BJ (cell line): ENCODE measurements around the gene ZNF521. TPM values are rescaled to one million over a fixed set of nuclear protein-coding genes. Genes with fewer than 3 reads are reported as not detected.

Source experiments
- CTCF ChIA-PET: fragments of 350-600 bp; formaldehyde crosslinking; extraction: SDS; loops from one replicate; lab custom pipeline; 2021; ENCODE audit warnings: antibody characterized with exemption, inconsistent platforms; lab: Yijun Ruan, JAX
- POLR2A ChIA-PET: fragments of 300-600 bp; sonication (Branson Sonifier 250); formaldehyde crosslinking; extraction: SDS; loops from one replicate; lab custom pipeline; 2021; ENCODE audit warnings: antibody characterized with exemption; lab: Charles Lee
- DNase-seq: peaks from one replicate; pipeline ENCODE4 v3.0.0-alpha.2; 2011; ENCODE audit warnings: low read depth
- H3K27me3 ChIP-seq: 2 replicates; pipeline ENCODE4 v1.6.0; 2011; ENCODE audit warnings: low read length; ENCODE audit not compliant: control insufficient read depth, insufficient read depth
- H3K36me3 ChIP-seq: 2 replicates; pipeline ENCODE4 v1.5.1; 2011; ENCODE audit warnings: low read length; ENCODE audit not compliant: control insufficient read depth, insufficient read depth
- H3K4me3 ChIP-seq: 2 replicates; pipeline ENCODE4 v1.5.1; 2011; ENCODE audit warnings: low read depth, mild to moderate bottlenecking, control low read depth, low read length
- polyA plus RNA-seq: library from polyadenylated mRNA; depleted of rRNA; stranded (reverse); fragments of >200 nt; gene quantifications from 2 replicates; pipeline ENCODE4 v1.2.3, GENCODE V29; 2011
- TF ChIP-seq, protein P1 (sequence below): IDR thresholded peaks from 2 replicates; pipeline ENCODE4 v1.5.1; 2011; ENCODE audit warnings: low read depth, mild to moderate bottlenecking, control low read depth, inconsistent platforms, low read length, moderate library complexity; ENCODE audit not compliant: insufficient read depth

ZNF521 gene
- polyA plus RNA-seq, 1 experiment, result 29.3 TPM

DNA sequence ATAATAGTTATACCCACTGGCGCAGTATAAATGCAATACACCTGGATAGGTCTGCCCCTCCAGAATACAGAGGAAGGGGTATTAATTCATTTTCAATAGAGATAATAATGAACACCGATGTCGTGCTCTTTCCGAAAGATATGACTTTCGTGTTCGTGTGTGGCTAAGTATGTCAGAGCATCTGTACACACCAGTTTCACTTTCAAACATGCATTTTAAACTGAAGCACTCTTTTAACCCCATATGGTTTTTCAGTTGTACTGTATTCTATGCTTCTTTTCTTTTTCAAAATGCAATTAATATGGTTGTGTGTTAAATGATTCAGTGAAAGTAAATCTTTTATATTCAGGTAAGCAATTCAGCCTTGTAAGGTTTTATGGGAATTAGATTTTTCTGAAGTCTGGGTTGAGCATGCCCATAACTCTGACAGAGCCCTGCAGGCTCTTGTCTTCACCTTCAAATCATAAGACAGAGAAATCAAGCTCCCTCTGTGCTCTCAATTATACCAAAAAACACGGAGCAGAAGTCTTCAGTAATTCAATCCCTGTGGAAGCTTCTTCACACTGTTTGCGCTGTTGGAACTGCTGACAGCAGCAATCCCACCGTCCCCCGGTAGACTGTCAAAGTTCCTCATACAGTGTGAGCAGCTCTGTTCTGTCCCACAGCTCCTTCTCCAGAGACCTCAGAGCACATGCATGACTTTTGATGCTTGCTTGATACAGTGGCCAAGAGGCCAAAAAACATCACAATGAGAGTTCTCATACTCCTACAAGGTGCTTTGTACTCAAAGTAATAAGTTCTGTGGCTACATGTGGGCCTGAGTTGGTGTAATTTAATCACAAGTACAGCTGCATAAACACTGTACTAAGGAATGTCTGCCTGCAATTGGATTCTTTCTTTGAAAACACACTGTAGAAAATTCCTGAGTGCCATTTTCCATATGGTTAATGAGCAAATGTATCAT is 186.8 kb downstream of the ZNF521 start:
- TF ChIP-seq, protein P1, sequence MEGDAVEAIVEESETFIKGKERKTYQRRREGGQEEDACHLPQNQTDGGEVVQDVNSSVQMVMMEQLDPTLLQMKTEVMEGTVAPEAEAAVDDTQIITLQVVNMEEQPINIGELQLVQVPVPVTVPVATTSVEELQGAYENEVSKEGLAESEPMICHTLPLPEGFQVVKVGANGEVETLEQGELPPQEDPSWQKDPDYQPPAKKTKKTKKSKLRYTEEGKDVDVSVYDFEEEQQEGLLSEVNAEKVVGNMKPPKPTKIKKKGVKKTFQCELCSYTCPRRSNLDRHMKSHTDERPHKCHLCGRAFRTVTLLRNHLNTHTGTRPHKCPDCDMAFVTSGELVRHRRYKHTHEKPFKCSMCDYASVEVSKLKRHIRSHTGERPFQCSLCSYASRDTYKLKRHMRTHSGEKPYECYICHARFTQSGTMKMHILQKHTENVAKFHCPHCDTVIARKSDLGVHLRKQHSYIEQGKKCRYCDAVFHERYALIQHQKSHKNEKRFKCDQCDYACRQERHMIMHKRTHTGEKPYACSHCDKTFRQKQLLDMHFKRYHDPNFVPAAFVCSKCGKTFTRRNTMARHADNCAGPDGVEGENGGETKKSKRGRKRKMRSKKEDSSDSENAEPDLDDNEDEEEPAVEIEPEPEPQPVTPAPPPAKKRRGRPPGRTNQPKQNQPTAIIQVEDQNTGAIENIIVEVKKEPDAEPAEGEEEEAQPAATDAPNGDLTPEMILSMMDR, result no peak
- CTCF ChIA-PET, result interaction anchor here (0.7 kb wide), 1 partner anchor 23 kb away, joined by 3 read pairs; no protein-coding TSS in a partner anchor
- Histone ChIP-seq H3K4me3 (no peak overlapping the region), H3K36me3 (peaks cover 3% of the 10 kb centered on the region), H3K27me3 (no peaks in the 10 kb centered on the region)
- peak; percentile 38 for DNase-seq
- POLR2A ChIA-PET, result no interaction called here

DNA sequence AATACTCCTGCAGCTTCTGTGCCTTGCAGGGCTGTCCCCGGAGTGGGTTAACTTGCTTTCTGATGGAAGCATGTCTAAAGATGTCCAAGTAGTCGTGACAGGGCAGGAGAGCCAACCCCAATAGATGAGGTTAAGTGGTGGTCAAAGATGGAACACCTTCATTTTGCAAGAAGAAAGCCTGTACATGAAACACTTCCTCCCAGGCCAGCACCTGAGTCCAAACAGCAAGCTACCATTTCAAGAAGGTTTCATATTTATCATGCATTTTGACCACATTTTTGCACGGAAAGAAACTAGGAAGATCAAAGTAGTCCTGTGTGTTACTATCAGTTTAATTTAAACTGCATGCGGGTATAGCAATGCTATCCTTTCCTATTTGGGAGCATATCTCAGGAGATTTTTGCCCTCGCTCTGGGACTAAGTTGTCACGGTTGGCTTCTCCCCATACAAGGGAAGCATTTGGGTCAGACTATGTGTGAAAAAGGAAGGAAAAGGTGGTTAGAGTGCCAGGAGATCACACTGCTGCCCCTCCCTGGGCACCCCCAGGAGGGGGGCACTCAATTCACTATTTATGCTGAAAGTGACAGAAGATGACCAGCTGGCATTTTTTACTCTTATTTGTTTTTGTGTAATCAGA is 187.6 kb downstream of the ZNF521 start:
- no peak for DNase-seq
- ChIA-PET POLR2A (no interaction called here), CTCF (interaction anchor here (0.7 kb wide), 1 partner anchor 24 kb away, joined by 3 read pairs; no protein-coding TSS in a partner anchor)
- Histone ChIP-seq H3K4me3 (no peak overlapping the region), H3K36me3 (peaks cover 3% of the 10 kb centered on the region), H3K27me3 (no peaks in the 10 kb centered on the region)
- TF ChIP-seq, protein P1, result no peak

DNA sequence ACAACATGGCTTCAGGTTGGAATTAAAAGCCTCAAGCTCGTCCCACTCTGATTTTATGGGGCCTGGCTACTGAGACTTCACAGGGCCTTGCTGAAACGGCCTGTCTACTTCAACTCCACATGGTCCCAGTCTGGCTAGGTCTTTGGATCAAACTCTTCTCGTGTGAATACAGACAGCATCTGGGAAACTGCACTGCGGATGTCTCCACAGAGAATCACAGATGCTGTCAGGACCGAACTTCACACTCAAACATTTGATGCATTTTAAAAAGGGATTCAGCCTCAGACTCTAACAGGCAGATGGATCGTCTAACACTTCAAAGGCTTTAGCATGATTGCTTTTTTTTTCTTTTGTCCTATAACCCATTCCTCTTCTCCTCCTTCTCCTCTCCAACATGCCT is 198.5 kb downstream of the ZNF521 start:
- TF ChIP-seq, protein P1, result no peak
- no peak for DNase-seq
- ChIA-PET CTCF (interaction anchor here (1.8 kb wide), 1 partner anchor 10 kb away, joined by 4 read pairs; no protein-coding TSS in a partner anchor), POLR2A (no interaction called here)
- H3K4me3 ChIP-seq, result no peak overlapping the region
- no peaks in the 10 kb centered on the region for H3K27me3 ChIP-seq
- H3K36me3 ChIP-seq, result no peaks in the 10 kb centered on the region

DNA sequence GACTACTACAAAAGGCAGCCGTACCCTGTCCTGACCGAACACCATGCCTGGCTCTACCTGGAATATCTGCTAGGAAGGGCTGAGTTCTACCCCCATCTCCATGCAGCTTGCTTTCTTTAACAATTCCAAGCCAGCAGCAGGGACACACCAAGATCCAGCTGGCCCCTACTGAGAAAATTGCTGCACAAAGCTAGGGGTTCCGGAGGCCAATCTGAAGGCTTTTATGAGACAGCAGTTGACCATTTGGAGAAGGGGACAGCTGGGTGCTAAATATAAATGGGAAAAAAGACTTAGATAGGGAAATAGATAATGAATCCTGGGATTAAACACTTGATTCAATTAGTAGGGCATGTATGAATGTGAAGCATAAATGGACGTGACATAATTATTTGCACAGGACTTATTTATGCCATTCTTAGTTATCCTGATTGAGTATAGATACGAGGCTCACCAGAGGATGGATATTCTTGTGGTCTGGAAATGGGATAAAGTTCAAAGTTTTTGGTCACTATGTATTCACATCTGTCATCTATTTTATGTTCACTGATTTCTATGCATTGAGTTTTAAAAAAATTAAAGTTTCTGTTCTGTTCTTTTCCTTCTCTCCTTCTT is 204.0 kb downstream of the ZNF521 start:
- ChIA-PET CTCF (no interaction called here), POLR2A (no interaction called here)
- H3K27me3 ChIP-seq, result no peaks in the 10 kb centered on the region
- TF ChIP-seq, protein P1, result no peak
- no peaks in the 10 kb centered on the region for H3K36me3 ChIP-seq
- no peak for DNase-seq
- H3K4me3 ChIP-seq, result no peak overlapping the region

DNA sequence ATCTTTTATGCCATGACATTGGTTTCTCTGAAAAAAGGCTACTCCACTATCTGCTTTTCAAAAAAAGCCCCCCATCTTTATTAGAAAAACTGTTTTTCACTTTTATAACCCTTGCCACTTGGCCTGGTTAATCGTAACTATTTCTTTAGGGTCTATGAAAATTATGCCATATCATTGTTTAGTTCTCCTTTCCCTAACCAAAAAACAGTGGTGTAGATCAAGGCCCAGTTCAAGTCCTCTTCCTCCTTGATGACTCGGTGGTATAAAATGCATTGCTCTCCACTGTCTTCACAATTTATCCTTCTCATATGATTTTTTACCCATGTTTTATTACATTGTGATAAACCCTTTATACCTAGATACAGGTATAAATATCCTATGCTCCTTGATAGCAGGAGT is 205.5 kb downstream of the ZNF521 start:
- no peak for DNase-seq
- TF ChIP-seq, protein P1, result no peak
- ChIA-PET CTCF (no interaction called here), POLR2A (no interaction called here)
- no peak overlapping the region for H3K4me3 ChIP-seq
- no peaks in the 10 kb centered on the region for H3K36me3 ChIP-seq
- no peaks in the 10 kb centered on the region for H3K27me3 ChIP-seq
